GM21423 (cell line): ENCODE data around the gene TMEM233.

ENCODE experiments used
- ATAC-seq: cut with Tn5 transposase; IDR thresholded peaks from one replicate; pipeline ENCODE4 v1.9.1; 2021; ENCODE audit warnings: mild to moderate bottlenecking, moderate library complexity; ENCODE audit not compliant: unreplicated experiment

TMEM233 gene

DNA sequence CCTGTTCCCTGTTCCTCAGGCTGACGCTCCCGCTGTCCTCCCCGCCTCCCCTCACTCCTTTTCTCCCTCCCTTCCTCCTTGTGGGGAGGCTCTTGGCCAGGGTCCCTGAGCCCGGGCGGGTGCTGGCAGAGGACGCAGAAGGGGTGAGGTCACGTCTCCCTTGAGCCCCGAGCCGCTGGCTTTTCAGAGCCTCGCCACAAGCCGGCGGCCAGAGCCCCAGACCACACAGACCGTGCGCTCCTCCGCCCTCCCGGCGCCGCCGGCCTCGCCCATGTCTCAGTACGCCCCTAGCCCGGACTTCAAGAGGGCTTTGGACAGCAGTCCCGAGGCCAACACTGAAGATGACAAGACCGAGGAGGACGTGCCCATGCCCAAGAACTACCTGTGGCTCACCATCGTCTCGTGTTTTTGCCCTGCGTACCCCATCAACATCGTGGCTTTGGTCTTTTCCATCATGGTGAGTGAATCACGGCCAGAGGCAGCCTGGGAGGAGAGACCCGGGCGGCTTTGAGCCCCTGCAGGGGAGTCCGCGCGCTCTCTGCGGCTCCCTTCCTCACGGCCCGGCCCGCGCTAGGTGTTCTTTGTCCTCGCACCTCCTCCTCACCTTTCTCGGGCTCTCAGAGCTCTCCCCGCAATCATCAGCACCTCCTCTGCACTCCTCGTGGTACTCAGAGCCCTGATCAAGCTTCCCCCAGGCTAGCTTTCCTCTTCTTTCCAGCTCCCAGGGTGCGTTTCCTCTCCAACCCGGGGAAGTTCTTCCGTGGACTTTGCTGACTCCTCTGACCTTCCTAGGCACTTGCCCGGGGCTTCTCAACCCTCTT, at the start of gene TMEM233:
TMEM233 (plus strand) TSS at position 197 of the 821 bp plus-strand sequence; CDS start at position 272, 75 bp downstream.
- ATAC-seq = no peak

DNA sequence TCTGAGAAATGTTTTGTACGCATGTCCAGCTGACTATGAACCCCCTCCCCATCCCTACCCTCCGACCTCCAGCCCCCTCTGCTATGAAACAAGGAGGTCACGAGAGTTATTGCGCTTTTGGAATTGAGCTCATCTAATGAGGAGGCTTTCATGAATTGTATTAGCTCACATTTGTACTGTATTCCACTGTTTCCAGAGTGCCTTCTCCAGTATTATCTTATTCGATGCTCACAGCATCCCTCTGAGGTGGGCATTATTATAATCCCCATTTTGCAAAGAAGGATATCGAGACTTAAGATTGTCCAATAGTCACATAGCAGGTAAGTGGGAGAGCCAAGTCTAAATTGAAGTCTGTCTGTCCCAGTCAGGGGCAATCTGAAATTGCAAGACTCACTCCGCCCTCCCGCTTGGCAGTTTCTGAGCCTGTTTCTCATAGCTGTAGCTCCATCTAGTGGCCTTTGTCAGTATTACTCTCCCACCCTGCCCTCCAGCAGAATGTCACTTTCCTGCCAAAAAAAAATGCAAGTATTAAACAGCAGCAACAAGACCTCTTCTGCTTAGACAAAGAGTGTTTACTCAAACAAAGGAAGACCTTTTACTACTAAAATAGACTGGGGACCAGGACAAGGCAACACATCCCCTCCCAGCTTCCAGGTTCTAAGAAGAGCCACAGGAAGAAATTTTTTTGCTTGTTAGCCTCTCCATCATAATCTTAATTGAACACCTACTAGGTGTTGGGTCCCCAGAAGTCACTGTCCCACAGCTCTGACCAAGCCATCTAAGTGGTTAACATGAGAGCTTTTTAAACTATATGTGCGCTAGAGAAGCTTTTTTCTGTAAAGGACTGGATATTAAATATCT, 48.6 kb upstream of the TMEM233 start:
- no peak for ATAC-seq

DNA sequence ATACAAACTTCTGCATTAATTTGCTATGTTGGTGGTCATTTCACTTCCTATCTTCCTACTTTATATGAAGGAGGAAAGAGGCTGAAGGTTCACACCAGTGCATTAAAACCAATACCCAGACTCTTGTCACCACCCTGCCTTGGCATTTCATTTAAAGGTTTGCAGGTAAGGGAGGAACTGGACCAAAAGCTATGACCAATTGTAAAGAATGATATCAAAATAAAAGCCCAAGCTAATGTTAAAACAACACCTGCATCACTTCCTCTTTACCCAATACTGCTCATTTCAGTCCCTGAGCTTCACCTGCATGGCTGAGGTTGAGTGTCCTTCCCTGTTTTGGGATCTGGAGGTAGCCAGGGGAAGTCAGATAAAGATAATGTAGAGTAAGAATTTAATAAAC, 47.2 kb upstream of the TMEM233 start:
- ATAC-seq = no peak

DNA sequence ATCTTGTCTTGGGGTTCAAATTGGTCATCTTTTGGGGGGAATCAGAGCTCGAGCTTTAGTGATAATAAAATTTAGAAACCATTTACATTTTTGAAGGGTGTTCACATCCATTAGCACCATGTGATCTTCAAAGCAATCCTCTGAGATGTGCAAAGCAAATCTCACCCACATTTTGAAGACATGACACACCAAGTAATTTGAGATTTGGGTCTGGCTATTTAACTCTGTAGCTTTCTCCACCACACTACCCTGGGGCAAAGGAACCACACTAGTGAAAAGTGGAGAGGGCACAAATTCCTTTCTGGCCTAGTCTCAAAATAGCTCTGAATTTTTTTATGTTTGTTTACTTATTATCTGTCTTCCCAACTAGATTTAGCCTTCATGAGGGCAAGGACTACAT, 46.6 kb upstream of the TMEM233 start:
- ATAC-seq = no peak

DNA sequence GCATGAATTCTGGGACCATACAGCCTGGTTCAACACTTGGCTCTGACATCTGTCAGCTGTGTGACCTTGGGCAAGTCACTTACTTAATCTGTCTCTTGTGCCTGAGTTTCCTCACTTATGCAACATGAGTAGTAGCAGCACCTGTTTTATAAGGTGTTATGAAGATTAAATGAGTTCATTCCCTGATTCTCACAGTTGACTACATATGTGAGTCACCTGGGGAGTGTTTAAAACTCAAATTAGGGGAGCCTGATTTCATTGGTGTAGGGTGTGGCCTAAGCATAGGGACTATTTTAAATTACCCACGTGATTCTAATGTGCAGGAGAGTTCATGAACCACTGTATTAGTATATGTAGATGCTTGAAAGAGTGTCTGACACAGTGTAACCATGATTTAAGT, 36.7 kb upstream of the TMEM233 start:
- no peak for ATAC-seq

DNA sequence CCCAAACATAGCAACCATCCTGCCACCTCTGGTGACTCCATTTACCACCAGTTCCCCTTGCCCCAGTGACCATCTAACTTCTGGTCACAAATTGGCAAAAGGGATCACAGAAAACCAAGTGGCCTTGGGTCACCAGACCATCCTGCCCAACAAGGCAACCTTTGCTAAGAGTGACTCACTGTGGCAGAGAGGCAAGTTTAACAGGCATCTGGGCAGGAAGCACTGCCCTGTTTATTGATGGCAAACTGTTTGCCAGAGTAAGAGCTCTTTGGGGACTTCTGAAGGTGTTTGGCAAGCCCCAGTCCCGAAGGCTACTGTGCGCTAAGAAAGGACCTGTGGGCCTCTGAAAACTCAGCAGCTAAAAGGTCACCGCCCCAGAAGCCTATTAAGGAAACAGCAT, 28.2 kb upstream of the TMEM233 start:
- no peak for ATAC-seq

DNA sequence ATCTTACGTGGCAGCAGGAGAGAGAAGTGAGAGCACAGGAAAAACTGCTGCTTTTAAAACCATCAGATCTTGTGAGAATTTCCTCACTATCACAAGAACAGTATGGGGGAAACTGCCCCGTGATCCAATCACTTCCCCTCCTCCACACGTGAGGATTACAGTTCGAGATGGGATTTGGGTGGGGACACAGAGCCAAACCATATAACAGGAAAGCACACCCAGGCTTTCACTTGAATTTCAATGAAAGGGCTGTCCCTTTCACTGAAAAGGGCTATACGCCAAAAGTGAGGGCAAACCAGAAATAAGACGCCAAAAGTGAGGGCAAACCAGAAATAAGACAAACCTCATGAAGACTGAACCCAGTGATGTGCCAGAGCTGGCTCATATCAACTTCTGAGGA, 22.8 kb upstream of the TMEM233 start:
- no peak for ATAC-seq

DNA sequence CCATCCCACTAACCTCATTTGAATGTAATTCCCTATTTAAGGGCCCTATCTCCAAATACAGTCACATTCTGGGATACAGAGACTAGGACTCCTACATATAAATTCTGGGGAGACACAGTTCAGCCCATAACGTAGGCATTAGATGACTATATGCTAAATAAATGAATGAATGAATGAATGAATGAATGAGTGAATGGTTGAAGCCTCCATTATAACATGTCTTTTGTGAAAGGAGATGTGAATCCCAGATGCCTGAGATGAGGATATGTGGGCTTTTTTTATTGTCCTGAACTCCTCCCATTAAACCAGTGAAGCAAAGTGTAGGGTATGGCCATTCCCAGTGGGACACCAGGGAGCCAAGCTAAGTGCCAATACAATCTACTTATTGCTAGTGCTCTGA, 20.5 kb upstream of the TMEM233 start:
- ATAC-seq = no peak

DNA sequence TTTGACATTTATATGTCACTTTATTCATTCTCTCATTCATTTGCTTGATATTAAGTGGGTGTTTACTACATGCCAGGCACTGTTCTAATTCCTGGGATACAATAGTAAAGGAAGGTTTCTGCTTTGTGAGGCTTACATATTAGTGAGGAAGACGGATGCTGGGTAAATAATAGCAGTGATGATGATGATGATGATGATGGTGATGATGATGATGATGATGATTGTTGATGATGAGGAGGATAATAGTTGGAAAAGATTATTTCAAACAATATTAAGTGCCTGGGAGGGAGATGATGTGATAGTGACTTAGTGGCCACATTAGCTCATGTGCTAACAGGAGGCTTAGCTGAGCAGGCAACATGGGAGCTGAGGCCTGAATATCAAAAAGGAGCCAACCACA, 19.3 kb upstream of the TMEM233 start:
- no peak for ATAC-seq

DNA sequence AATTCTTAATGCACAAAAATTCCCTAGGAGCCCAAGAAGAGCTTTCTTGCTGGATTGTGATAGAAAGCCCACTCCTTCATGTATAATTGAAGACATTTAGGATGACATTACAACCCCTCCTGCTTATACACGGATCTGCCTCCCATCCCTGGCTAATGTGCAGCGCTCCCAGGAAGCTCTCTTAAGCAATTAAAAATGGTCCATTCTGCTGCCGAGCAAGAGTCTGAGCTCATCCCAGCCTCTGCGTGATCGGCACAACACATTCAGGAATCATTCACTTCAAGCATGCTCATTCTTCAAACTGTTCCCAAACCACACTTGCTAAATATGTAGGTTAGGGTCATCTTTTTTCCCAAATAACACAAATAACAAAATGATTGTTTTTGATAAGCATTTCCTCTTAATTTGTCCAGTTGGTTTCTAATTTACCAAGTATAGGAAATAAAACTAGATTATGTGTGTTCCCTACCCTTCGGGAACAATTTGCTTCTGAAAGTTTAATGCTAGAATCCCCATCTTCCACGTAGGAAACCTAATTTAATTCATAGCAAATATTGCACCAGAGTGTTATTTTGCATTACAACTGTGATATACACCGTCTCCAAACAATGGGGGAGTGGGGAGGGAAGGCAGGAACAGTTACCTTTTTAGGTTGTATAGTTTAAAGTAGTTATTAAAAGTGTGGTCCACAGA, 17.3 kb upstream of the TMEM233 start:
- no peak for ATAC-seq

DNA sequence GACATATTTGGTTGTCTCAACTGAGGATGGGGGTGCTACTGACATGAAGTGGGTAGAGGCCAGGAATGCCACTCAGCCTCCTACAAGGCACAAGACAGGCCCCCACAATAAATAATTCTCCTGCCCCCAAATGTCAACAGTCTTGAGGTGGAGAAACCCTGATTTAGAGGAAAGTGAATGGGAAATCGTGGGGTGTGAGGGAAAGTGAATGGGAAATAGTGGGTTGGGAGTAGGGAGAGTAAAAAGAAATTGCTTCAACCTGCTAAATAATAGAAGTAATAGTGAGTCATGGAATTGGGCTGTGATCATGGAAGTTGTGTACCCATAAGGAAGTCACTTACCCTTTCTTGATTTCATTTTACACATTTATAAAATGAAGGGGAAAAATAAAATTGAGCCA, 16.7 kb upstream of the TMEM233 start:
- no peak for ATAC-seq

DNA sequence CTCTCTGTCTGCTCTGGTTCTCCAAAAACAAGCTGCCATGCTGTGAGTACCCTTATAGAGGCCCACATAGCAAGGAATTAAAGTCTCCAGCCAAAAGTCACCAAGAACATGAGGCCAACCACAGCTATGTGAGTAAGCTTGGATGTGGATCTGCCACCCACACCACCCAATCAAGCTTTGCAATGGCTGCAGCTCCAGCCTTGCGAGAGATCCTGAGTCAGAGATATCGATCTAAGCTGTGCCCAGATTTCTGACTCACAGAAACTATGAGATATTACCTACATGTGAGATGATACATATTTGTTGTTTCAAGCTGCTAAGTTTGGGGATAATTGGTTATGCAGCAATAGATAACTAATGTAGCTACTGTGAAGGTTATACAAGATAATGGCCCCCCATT, 15.5 kb upstream of the TMEM233 start:
- ATAC-seq = no peak

DNA sequence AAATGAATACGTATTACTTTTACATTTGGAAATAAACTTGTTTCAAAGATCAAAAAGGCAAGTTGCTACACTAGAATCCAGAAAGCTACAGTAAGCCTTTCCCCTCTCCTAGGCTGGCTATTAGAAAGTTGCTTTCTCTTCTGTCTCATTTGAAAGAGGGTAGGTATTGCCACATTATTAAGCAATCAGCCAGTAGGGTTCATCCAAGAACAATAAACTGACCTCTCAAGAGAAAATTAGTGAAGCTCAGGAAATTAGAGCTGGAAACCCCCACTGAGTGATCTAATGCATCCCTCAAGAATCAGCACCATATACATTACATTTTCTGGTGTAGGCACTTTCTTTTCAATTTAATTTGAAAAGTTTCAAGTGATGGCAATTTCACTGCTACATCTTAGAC, 4.5 kb upstream of the TMEM233 start:
- no peak for ATAC-seq

DNA sequence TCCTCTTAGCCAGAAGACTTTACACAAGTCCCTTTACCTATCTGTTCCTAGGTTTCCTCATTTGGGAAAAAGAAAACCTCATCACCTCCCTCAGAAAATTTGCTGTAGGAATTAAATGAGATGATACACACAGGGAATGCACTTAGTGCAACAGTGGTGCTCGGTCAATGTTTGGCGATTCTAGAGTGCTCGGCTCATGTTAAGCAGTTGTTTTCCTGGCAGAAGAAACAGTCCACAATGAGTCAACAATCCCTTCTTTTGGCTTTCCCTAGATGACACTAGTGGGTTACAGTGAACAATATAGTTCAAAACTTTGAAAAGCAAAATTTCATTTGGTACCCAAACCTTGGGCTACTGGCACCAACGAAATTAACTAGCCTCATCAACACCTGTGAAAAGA, 3.9 kb upstream of the TMEM233 start:
- no peak for ATAC-seq

DNA sequence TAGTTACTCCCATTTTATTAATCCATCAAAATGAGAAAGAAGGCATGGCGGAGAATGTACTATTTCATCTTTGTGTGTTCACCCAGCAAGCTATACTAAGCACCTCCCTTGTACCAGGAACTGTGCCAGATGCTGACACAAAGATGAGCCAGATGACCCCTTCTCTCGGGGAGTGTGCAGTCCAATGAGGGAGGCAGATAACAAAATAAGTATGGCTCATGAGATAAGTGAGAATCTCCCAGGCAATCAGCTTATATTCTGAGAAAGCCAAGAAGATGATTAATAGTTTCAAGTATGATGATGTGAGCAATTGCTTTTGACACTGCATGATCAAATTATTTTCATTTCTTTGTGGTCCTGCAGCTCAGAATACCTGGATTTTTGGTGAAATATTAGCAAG, 1.3 kb upstream of the TMEM233 start:
- no peak for ATAC-seq

DNA sequence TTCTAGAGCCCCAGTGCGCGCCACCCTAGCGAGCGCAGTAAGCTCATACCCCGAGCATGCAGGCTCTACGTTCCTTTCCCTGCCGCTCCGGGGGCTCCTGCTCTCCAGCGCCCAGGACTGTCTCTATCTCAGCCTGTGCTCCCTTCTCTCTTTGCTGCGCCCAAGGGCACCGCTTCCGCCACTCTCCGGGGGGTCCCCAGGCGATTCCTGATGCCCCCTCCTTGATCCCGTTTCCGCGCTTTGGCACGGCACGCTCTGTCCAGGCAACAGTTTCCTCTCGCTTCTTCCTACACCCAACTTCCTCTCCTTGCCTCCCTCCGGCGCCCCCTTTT, 791 bp downstream of the TMEM233 start:
- ATAC-seq = no peak

DNA sequence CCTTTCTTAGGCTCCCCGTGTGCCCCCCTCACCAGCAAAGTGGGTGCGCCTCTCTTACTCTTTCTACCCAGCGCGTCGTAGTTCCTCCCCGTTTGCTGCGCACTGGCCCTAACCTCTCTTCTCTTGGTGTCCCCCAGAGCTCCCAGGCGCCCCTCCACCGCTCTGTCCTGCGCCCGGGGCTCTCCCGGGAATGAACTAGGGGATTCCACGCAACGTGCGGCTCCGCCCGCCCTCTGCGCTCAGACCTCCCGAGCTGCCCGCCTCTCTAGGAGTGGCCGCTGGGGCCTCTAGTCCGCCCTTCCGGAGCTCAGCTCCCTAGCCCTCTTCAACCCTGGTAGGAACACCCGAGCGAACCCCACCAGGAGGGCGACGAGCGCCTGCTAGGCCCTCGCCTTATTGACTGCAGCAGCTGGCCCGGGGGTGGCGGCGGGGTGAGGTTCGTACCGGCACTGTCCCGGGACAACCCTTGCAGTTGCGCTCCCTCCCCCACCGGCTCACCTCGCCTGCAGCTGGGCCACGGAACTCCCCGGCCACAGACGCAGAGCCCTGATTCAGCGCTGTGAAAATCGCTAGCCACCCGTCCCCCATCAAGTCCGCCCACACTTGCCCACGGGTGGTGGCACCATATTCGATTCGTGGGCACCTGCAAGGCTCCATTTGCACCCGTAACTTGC, 1.3 kb downstream of the TMEM233 start:
- no peak for ATAC-seq

DNA sequence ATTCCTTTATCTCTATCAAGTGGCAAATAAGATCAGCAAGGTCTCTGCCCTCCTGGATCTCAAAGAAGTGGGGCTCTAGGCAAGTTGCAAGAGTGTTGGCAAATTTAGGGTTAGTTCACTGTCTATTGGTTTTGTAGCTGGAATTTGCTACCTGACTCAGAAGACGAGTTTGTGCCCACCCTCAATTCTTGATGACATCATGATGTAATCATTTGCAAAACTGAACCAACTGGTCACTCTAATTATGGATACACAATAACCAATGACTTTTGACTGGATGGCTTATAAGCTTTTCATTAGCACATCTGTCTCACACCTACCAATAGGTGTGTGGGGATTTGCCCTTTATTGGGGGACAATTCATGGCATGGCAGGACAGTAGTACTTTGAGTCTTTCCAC, 4.6 kb downstream of the TMEM233 start:
- ATAC-seq = no peak

DNA sequence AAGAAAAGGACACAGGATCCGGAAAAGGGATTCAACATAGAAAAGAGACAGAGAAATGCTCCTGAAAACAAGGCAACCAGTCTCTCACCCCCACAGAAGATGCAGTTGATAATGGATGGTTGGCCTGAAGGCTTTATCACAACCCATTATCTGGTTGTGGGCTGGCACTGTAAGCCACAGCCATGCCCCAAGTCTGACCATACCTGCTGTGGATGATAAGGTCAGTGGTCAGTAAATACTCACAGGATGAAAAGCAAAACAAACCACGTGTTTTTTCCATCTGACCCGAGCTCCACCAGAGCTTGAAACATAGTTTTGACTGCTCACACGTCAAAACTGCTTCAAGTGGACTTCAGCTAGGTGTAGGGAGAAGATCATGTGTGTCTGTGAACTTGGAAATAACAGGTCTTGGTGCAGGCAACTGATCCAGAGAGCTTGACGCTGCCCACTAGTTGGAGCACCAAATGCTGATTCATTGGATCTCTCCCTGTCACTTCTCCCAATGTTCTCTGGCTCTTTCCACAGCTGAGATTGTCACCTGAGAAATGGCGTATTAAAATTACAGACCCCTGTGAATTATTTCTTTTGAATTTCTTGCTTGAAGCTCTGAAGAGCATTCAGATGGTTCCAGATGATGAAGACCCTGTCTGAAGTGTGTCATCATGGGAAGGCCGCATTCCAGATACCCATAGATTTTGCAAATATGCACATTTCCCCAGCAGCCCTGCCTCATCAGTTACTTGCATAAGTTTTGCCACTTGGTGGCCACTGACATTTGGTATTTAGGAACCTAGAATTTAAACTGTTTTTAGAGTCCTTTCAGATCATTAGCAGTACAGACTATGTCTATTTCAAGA, 8.5 kb downstream of the TMEM233 start:
- no peak for ATAC-seq

DNA sequence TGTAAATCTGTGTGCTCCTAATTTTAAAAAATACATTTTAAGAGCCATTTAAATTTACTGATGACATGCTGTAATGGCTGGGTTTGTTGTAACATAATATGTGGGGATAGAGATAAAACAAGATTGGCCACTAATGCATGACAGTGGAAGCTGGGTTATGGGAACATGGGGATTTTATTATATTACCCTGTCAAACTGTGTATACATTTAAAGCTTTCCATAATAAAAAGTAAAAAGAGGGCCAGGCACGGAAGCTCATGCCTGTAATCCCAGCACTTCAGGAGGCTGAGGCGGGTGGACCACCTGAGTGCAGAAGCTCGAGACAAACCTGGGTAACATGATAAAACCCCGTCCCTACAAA, 9.1 kb downstream of the TMEM233 start:
- ATAC-seq = no peak
